GM10248 (cell line): ENCODE data around the gene CATSPERE.
"Not testable (repeated sequence)": the region's sequence is repeated elsewhere in the genome, so short reads cannot be mapped to it uniquely, and the experiment has no call there.

Experiments
- CTCF ChIA-PET: fragments of 300-600 bp; sonication (Branson Sonifier 250); formaldehyde crosslinking; extraction: SDS; loops from one replicate; lab custom pipeline; 2021; ENCODE audit warnings: antibody characterized with exemption; lab: Yijun Ruan, JAX
- POLR2A ChIA-PET: fragments of 350-650 bp; sonication (Branson Sonifier 250); formaldehyde crosslinking; extraction: SDS; loops from one replicate; lab custom pipeline; 2020; ENCODE audit warnings: antibody characterized with exemption; lab: Yijun Ruan, JAX
- DNase-seq: peaks from one replicate; pipeline ENCODE4 v3.0.0; 2012; ENCODE audit errors: extremely low spot score
- TF ChIP-seq, protein P1 (sequence below): IDR thresholded peaks from 2 replicates; pipeline ENCODE4 v1.5.1; 2012; ENCODE audit warnings: mild to moderate bottlenecking, low read depth; ENCODE audit errors: extremely low read depth, missing control alignments, control extremely low read depth

Gene CATSPERE

DNA sequence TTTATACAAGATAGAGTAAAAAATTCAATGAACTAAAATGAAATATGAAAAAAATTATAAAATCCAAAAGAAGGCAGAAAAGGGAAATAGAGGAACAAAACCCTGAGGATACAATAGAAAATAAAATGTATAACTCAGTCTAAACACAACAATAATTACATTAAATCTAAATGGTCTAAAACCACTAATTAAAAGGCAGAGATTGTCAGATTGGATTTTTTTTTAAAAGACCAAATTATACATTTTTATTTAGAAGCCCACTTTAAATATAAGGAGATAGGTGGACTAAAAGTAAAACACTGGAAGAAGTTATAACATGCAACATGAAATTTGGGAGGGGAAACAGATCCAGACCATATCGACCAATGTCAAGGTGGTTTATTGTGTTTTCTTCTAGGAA lies 95.2 kb downstream of the CATSPERE start:
- ChIA-PET POLR2A (no interaction called here), CTCF (no interaction called here)
- DNase-seq, result no peak

DNA sequence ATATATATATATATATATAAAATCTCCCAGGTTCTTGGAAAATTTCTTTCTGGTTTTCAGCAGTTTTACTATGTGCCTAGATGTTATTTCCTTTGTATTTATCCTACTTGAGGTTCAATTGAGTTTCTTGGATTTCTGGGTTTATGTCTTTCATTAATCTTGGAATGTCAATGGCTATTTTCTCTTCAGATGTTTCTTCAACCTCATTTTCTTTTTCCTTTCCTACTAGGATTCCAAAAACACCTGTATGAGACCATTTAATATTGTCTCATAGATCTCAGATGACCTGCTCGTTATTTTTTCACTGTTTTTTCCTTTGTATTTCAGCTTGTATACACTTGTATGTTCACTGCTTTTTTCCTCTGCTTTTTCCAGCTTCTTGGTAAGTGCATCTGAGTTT lies 96.5 kb downstream of the CATSPERE start:
- CTCF ChIA-PET, result no interaction called here
- POLR2A ChIA-PET, result no interaction called here

More for the DNA sequence above, 95.2 kb downstream of the CATSPERE start:
- TF ChIP-seq, protein P1, sequence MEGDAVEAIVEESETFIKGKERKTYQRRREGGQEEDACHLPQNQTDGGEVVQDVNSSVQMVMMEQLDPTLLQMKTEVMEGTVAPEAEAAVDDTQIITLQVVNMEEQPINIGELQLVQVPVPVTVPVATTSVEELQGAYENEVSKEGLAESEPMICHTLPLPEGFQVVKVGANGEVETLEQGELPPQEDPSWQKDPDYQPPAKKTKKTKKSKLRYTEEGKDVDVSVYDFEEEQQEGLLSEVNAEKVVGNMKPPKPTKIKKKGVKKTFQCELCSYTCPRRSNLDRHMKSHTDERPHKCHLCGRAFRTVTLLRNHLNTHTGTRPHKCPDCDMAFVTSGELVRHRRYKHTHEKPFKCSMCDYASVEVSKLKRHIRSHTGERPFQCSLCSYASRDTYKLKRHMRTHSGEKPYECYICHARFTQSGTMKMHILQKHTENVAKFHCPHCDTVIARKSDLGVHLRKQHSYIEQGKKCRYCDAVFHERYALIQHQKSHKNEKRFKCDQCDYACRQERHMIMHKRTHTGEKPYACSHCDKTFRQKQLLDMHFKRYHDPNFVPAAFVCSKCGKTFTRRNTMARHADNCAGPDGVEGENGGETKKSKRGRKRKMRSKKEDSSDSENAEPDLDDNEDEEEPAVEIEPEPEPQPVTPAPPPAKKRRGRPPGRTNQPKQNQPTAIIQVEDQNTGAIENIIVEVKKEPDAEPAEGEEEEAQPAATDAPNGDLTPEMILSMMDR, result no peak

DNA sequence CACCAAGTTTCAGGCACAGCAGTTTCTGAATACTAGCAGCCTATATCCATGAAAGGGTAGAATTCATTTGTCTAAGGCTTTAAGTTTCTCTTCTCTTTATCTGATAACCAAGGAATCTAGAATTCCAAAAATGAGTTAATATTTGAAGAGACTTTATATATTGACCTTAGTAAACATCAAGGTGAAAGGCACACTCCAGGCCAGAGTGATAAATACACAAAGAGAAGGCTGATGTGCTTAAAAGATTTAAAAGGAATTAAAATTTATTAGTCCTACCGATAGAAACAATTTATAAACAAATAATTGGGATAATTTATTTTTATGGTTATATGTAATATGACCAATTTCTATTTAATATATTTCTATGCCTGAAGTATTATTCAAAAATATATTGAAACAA lies 98.5 kb downstream of the CATSPERE start:
- ChIA-PET CTCF (no interaction called here), POLR2A (no interaction called here)
- TF ChIP-seq, protein P1, result no peak
- DNase-seq, result no peak

More for the DNA sequence above, 96.5 kb downstream of the CATSPERE start:
- no peak for DNase-seq
- TF ChIP-seq, protein P1, result no peak

DNA sequence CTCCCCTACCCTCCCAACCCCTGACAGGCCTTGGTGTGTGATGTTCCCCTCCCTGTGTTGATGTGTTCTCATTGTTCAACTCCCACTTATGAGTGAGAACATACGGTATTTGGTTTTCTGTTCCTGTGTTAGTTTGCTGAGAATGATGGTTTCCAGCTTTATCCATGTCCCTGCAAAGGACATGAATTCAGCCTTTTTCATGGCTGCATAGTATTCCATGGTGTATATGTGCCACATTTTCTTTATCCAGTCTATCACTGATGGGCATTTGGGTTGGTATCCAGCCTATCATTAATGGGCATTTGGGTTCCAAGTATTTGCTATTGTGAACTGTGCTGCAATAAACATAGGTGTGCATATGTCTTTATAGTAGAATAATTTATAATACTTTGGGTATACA lies 101.8 kb downstream of the CATSPERE start:
- POLR2A ChIA-PET, CTCF ChIA-PET, DNase-seq: not testable (repeated sequence)

DNA sequence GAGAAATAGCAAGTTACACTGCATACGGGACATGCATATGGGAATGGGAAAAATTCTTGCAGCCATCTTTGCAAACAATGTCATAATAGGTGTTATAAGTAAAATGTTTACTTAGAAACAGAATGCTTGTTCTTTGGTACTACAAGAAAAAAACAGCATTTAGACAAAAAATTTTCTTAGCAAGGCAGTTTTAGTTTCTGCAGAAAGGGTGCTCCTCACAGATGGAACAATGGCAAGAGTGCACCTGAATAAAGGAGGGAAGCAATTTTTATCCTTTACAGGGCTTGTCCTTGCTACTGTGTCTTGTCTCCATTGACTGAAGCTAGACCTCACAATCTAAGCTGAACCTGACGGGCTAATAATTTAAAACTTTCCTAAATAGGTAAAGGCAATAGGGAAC lies 112.7 kb downstream of the CATSPERE start:
- ChIA-PET POLR2A (no interaction called here), CTCF (no interaction called here)
- TF ChIP-seq, protein P1, result no peak
- DNase-seq, result no peak

DNA sequence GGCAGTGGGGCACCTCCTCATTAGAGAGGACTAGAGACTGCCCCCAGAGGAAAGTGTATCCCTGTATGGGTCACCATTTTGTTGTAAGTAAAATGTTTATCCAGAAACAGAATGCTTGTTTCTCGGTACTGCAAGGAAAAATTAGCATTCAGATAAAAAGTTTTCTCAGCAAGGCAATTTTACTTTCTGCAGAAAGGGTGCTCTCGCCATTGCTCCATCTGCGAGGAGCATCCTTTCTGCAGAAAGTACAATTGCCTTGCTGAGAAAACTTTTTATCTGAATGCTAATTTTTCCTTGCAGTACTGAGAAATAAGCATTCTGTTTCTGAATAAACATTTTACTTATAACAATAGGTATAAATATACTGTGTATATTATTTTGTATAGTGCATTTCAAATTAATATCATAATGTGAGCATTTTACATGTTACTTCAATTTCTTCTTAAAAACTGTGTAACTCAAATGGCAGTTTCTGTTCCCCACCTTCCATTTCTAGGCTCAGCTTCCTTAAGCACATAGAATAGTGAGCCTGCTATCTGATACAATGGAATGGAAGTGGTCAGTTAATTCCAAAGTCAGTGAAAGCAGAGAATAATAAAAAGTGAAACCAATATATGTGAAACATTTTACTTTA lies 115.3 kb downstream of the CATSPERE start:
- no peak for DNase-seq
- POLR2A ChIA-PET, result no interaction called here
- TF ChIP-seq, protein P1, result no peak
- CTCF ChIA-PET, result no interaction called here

DNA sequence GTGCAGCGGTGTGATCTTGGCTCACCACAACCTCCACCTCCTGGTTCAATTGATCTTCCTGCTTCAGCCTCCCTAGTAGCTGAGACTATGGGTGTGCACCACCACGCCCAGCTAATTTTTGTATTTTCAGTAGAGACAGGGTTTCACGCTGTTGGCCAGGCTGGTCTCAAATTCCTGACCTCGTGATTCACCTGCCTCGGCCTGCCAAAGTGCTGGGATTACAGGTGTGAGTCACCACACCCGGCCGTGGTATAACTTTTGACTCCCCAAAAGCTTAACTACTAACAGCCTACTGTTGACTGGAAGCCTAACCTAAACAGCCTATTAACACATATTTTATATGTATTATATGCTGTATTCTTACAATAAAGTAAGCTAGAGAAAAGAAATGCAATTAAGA lies 117.1 kb downstream of the CATSPERE start:
- POLR2A ChIA-PET, CTCF ChIA-PET, DNase-seq: not testable (repeated sequence)
